Esophagus muscularis mucosa (tissue), 4 donors: Measurements from ENCODE around the gene DPH3. TPM values are rescaled to one million over a fixed set of nuclear protein-coding genes. Genes with fewer than 3 reads are reported as not detected.

Experiments
- DNase-seq: peaks from one replicate; pipeline ENCODE4 v3.0.0-alpha.2; 2017; ENCODE audit errors: extremely low spot score
- H3K27ac ChIP-seq, 4 donors: fragments of 200-600 bp; sonication (generic); replicated peaks in 1 of 4; 1 replicate in 3 of 4; 2 replicates in 1 of 4; pipeline ENCODE4 v1.5.1; 2016 to 2019; ENCODE audit warnings: mild to moderate bottlenecking in 1 of 4
- H3K27me3 ChIP-seq, 4 donors: fragments of 200-600 bp; sonication (generic); one replicate each; pipeline versions ENCODE4 v1.5.1 to v1.6.0; 2016 to 2019
- H3K36me3 ChIP-seq, 4 donors: fragments of 200-600 bp; sonication (generic); one replicate each; pipeline ENCODE4 v1.5.1; 2016 to 2019
- H3K4me1 ChIP-seq, 4 donors: fragments of 200-600 bp; sonication (generic); one replicate each; pipeline ENCODE4 v1.5.1; 2016 to 2019
- H3K4me3 ChIP-seq, 4 donors: fragments of 200-600 bp; sonication (generic); 1 replicate in 2 of 4; 2 replicates in 2 of 4; pipeline ENCODE4 v1.5.1; 2016 to 2019; ENCODE audit warnings: mild to moderate bottlenecking in 4 of 4, moderate library complexity in 1 of 4
- H3K9me3 ChIP-seq, 4 donors: fragments of 200-600 bp; sonication (generic); 1 replicate in 3 of 4; 2 replicates in 1 of 4; pipeline ENCODE4 v1.5.1; 2016 to 2019
- EP300 ChIP-seq: sonication (generic); formaldehyde crosslinking; IDR thresholded peaks from one replicate; pipeline ENCODE4 v1.6.1; 2017; ENCODE audit warnings: antibody characterized with exemption
- POLR2A ChIP-seq: fragments of 450-650 bp; IDR thresholded peaks from one replicate; pipeline ENCODE4 v1.6.1; 2017; ENCODE audit warnings: antibody characterized with exemption, moderate library complexity, mild to moderate bottlenecking, low read depth
- POLR2AphosphoS5 ChIP-seq, 2 donors: sonication (generic); formaldehyde crosslinking; IDR thresholded peaks; one replicate each; pipeline ENCODE4 v1.6.1; 2017; ENCODE audit warnings: antibody characterized with exemption in 2 of 2
- WGBS: methylation state at CpG from one replicate; pipeline ENCODE4 v1.1.5; 2018; 5-methylcytosine and 5-hydroxymethylcytosine counted together
- intact Hi-C: fragments of 100-400 bp; cut with DNase I; formaldehyde crosslinking; loops from one replicate; pipeline ENCODE4 v1.15.1; 2023
- total RNA-seq, 4 donors: library from RNA; depleted of rRNA; stranded (reverse); fragments of >200 nt; gene quantifications; one replicate each; pipeline versions ENCODE4 v1.1.0 to v1.2.1, GENCODE V29; 2016
- TF ChIP-seq, protein P1 (sequence below), 3 experiments: fragments of 200-600 bp in 2 of 3; fragments of 450-650 bp in 1 of 3; sonication (generic) in 2 of 3; IDR thresholded peaks; one replicate each; pipeline ENCODE4 v1.5.1; 2017 to 2019; ENCODE audit warnings: antibody characterized with exemption in 3 of 3, mild to moderate bottlenecking in 2 of 3, moderate library complexity in 1 of 3

DPH3 gene
- total RNA-seq, 4 donors from 2014 or later = 27.2 to 50.7 (median 37.6) TPM

DNA sequence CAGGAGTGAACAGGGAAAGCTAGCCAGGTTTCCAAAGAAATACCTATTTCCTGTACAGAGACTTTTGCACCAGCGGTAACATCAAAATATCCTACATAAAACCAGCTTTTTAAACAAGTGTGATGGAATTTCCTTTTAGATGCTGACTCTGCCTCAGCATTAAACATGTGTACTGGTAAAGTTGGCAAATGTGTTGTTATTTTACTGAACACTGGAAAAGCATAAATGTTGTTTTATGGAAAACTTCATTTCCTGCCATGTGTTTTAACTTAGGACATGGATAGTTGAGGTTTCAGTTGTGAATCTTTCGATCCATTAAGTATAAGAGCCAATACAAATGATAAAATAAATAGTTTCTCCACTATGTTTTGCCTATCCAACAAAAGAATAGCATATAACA is 15.9 kb upstream of the DPH3 start:
- Histone ChIP-seq H3K27me3 (no peaks in the 10 kb centered on the region), H3K9me3 (no peaks in the 10 kb centered on the region), H3K27ac (no peak overlapping the region), H3K4me1 (peaks cover 8 to 29% (median 18%) of the 10 kb centered on the region in 4 donors), H3K36me3 (peaks cover 0 to 24% (median 7%) of the 10 kb centered on the region in 4 donors), H3K4me3 (no peak overlapping the region)
- no peak for TF ChIP-seq POLR2A
- WGBS = 88% methylated on average over 2 of the region's 2 CpGs
- intact Hi-C loops = no loop called here
- DNase-seq = no peak

GRCh38 chr3:16279010-16279801 is 14.5 kb upstream of the DPH3 start:
- H3K36me3 ChIP-seq = peaks cover 0 to 25% (median 10%) of the 10 kb centered on the region in 4 donors
- H3K4me1 ChIP-seq = peaks cover 6 to 29% (median 18%) of the 10 kb centered on the region in 4 donors
- H3K9me3 ChIP-seq = no peaks in the 10 kb centered on the region
- 48% methylated on average over 3 of the region's 3 CpGs for WGBS
- no peak for DNase-seq
- TF ChIP-seq POLR2AphosphoS5 (IDR thresholded peaks at IDR 0.05) (peak in 1 of 2 donors; percentile 55), POLR2A (no peak)
- no peak overlapping the region for H3K4me3 ChIP-seq
- H3K27ac ChIP-seq = peak overlapping the region; percentile 46 to 75 (median 58)
- intact Hi-C loops = no loop called here
- no peaks in the 10 kb centered on the region for H3K27me3 ChIP-seq

- no peaks in the 10 kb centered on the region for H3K9me3 ChIP-seq
- intact Hi-C loops = no loop called here
- H3K4me3 ChIP-seq = no peak overlapping the region
- peaks cover 6 to 29% (median 18%) of the 10 kb centered on the region in 4 donors for H3K4me1 ChIP-seq
- TF ChIP-seq POLR2A = no peak
- TF ChIP-seq POLR2AphosphoS5 (IDR thresholded peaks at IDR 0.05) = no peak
- TF ChIP-seq, protein P1, sequence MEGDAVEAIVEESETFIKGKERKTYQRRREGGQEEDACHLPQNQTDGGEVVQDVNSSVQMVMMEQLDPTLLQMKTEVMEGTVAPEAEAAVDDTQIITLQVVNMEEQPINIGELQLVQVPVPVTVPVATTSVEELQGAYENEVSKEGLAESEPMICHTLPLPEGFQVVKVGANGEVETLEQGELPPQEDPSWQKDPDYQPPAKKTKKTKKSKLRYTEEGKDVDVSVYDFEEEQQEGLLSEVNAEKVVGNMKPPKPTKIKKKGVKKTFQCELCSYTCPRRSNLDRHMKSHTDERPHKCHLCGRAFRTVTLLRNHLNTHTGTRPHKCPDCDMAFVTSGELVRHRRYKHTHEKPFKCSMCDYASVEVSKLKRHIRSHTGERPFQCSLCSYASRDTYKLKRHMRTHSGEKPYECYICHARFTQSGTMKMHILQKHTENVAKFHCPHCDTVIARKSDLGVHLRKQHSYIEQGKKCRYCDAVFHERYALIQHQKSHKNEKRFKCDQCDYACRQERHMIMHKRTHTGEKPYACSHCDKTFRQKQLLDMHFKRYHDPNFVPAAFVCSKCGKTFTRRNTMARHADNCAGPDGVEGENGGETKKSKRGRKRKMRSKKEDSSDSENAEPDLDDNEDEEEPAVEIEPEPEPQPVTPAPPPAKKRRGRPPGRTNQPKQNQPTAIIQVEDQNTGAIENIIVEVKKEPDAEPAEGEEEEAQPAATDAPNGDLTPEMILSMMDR (IDR thresholded peaks at IDR 0.05) = no peak
- no peak for TF ChIP-seq EP300
- no peaks in the 10 kb centered on the region for H3K27me3 ChIP-seq
- peaks cover 0 to 24% (median 10%) of the 10 kb centered on the region in 4 donors for H3K36me3 ChIP-seq
- no peak for DNase-seq
- peak overlapping the region in 1 of 4 donors; percentile 11 for H3K27ac ChIP-seq
- WGBS = 85% methylated on average over 3 of the region's 3 CpGs
These were observed 12.7 kb upstream of the DPH3 start for GRCh38 chr3:16277471-16277870.

GRCh38 chr3:16273867-16274266 is 9.1 kb upstream of the DPH3 start:
- no peaks in the 10 kb centered on the region for H3K27me3 ChIP-seq
- peaks cover 6 to 50% (median 34%) of the 10 kb centered on the region in 4 donors for H3K36me3 ChIP-seq
- no peak overlapping the region for H3K27ac ChIP-seq
- H3K4me1 ChIP-seq = peaks cover 3 to 15% (median 9%) of the 10 kb centered on the region in 4 donors
- intact Hi-C loops = no loop called here
- no peak overlapping the region for H3K4me3 ChIP-seq
- DNase-seq = no peak
- no peaks in the 10 kb centered on the region for H3K9me3 ChIP-seq
- WGBS = 89% methylated on average over 2 of the region's 2 CpGs
- no peak for TF ChIP-seq EP300
- TF ChIP-seq POLR2A = no peak
- TF ChIP-seq, protein P1 (IDR thresholded peaks at IDR 0.05) = no peak
- TF ChIP-seq POLR2AphosphoS5 (IDR thresholded peaks at IDR 0.05) = no peak

GRCh38 chr3:16272588-16272987 is 7.8 kb upstream of the DPH3 start:
- Histone ChIP-seq H3K9me3 (no peaks in the 10 kb centered on the region), H3K27me3 (no peaks in the 10 kb centered on the region), H3K4me1 (peaks cover 9 to 15% (median 14%) of the 10 kb centered on the region in 4 donors), H3K36me3 (peaks cover 6 to 50% (median 34%) of the 10 kb centered on the region in 4 donors), H3K4me3 (no peak overlapping the region), H3K27ac (no peak overlapping the region)
- intact Hi-C loops = no loop called here
- TF ChIP-seq EP300 (no peak), POLR2AphosphoS5 (IDR thresholded peaks at IDR 0.05) (no peak), POLR2A (no peak)
- TF ChIP-seq, protein P1 (IDR thresholded peaks at IDR 0.05) = no peak
- WGBS = 88% methylated on average over 1 of the region's 1 CpG
- DNase-seq = no peak
